Left ventricle myocardium inferior (tissue), 1 donor: ENCODE data around the gene LRP10. TPM values are rescaled to one million over a fixed set of nuclear protein-coding genes. Genes with fewer than 3 reads are reported as not detected.
A peak's percentile ranks its signal among the peaks of the same experiment; 100 is the strongest.

ENCODE experiments used
- DNase-seq: peaks from one replicate; pipeline ENCODE4 v3.0.0-alpha.2; 2020
- H3K27ac ChIP-seq: fragments of 200-600 bp; replicated peaks from 2 replicates; pipeline ENCODE4 v1.8.0; 2021
- H3K27me3 ChIP-seq: fragments of 200-600 bp; 2 replicates; pipeline ENCODE4 v1.8.0; 2021; ENCODE audit warnings: low read depth
- H3K36me3 ChIP-seq: fragments of 200-600 bp; 2 replicates; pipeline ENCODE4 v1.8.0; 2021
- H3K4me1 ChIP-seq: fragments of 200-600 bp; 2 replicates; pipeline ENCODE4 v1.8.0; 2021
- H3K4me3 ChIP-seq: fragments of 200-600 bp; 2 replicates; pipeline ENCODE4 v1.8.0; 2021; ENCODE audit warnings: mild to moderate bottlenecking, moderate library complexity
- H3K9me3 ChIP-seq: fragments of 200-600 bp; replicated peaks from 2 replicates; pipeline ENCODE4 v1.8.0; 2021
- CTCF ChIP-seq: fragments of 200-600 bp; IDR thresholded peaks from 2 replicates; pipeline ENCODE4 v1.8.0; 2021; ENCODE audit warnings: antibody characterized with exemption, mild to moderate bottlenecking, borderline replicate concordance
- intact Hi-C: fragments of 100-400 bp; cut with micrococcal nuclease; formaldehyde crosslinking; loops from one replicate; pipeline ENCODE4 v1.11.0; 2022
- total RNA-seq: library from RNA; stranded (reverse); fragmentation: NEBNext Ultra II Directional; extraction: Animal tissue kit (Norgen Biotek cat#: 25700); gene quantifications from one replicate; pipeline ENCODE4 v1.2.1, GENCODE V29; 2021
- donor health status: DM: no; HTN: yes; CAD: no; lungs with severe emphysema.

The LRP10 gene
- total RNA-seq, 1 donor from 2014 or later: 48.3 TPM

GRCh38 chr14:22846811-22847307 lies 24.7 kb upstream of the LRP10 start:
- Histone ChIP-seq H3K27ac (peak overlapping the region; percentile 5), H3K9me3 (no peaks in the 10 kb centered on the region), H3K36me3 (peaks cover 48% of the 10 kb centered on the region), H3K27me3 (no peaks in the 10 kb centered on the region), H3K4me1 (peaks cover 66% of the 10 kb centered on the region), H3K4me3 (no peak overlapping the region)
- intact Hi-C loops: no loop called here
- no peak for TF ChIP-seq CTCF
- no peak for DNase-seq

GRCh38 chr14:22847661-22848341 lies 23.7 kb upstream of the LRP10 start:
- no peaks in the 10 kb centered on the region for H3K27me3 ChIP-seq
- intact Hi-C loops: no loop called here
- DNase-seq: no peak
- H3K4me1 ChIP-seq: peaks cover 70% of the 10 kb centered on the region
- peaks cover 39% of the 10 kb centered on the region for H3K36me3 ChIP-seq
- peak overlapping the region; percentile 34 for H3K4me3 ChIP-seq
- no peaks in the 10 kb centered on the region for H3K9me3 ChIP-seq
- peak overlapping the region; percentile 88 for H3K27ac ChIP-seq
- no peak for TF ChIP-seq CTCF

DNA sequence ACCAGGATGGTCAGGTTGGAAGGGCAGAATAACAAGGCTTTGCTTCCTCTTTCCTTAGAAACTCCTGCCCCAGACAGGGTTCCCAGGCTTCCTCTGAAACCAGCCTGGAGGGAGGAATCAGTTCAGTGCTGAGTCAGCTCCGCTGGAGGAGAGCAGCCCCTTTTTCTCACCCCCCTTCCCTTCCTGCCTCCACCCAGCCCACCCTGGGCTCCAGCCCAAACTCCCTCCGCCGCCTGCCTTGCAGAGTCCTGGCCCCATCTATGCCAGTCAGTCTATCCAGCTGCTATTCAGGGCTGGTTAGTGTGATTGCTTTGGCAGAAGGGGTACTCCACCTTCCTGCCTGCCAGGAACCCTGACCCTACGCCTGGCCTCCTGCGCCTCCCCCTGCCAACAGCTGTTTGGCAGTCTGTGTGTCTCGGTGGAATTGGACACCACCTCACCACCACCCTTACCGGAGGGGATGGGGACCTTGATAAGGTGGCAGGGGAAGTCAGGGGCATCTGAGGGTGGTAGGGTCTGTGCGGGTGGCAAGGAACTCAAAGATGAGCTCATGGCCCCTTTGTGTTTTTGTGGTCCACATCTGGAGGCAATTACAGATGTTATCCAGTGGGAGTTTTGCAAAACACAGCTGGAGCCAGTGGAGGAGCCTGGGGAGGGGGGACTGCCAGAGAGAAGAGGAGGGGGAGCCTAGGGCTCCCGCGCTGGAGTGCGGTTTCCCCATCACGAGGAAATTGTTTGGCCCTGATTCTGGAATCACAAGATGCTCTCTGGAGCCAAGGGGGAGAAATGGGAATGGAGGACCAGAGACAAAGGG lies 23.0 kb upstream of the LRP10 start:
- intact Hi-C loops: no loop called here

GRCh38 chr14:22849212-22849819 lies 22.2 kb upstream of the LRP10 start:
- peak overlapping the region; percentile 37 for H3K4me3 ChIP-seq

More for the DNA sequence above, 23.0 kb upstream of the LRP10 start:
- Histone ChIP-seq H3K36me3 (peaks cover 31% of the 10 kb centered on the region), H3K9me3 (no peaks in the 10 kb centered on the region), H3K27me3 (no peaks in the 10 kb centered on the region), H3K4me1 (peaks cover 76% of the 10 kb centered on the region), H3K27ac (peak overlapping the region; percentile 88), H3K4me3 (peak overlapping the region; percentile 37)
- peak; percentile 66 for DNase-seq
- no peak for TF ChIP-seq CTCF

More at GRCh38 chr14:22849212-22849819, 22.2 kb upstream of the LRP10 start:
- Histone ChIP-seq H3K36me3 (peaks cover 24% of the 10 kb centered on the region), H3K9me3 (no peaks in the 10 kb centered on the region), H3K4me1 (peaks cover 76% of the 10 kb centered on the region), H3K27ac (peak overlapping the region; percentile 88), H3K27me3 (no peaks in the 10 kb centered on the region)
- intact Hi-C loops: no loop called here
- peak; percentile 69 for DNase-seq
- no peak for TF ChIP-seq CTCF
